BE2C (cell line): ENCODE data around the gene ASAP2.

Experiments
- DNase-seq: peaks from one replicate; pipeline ENCODE4 v3.0.0-alpha.2; 2020
- H3K27me3 ChIP-seq: fragments of 250-450 bp; sonication (Bioruptor Pico); 2 replicates; pipeline ENCODE4 v1.5.1; 2020; ENCODE audit warnings: mild to moderate bottlenecking
- H3K36me3 ChIP-seq: fragments of 250-450 bp; sonication (Bioruptor Pico); 2 replicates; pipeline ENCODE4 v1.5.1; 2020; ENCODE audit warnings: mild to moderate bottlenecking
- H3K4me1 ChIP-seq: fragments of 250-450 bp; sonication (Bioruptor Pico); 2 replicates; pipeline ENCODE4 v1.5.1; 2020
- H3K4me3 ChIP-seq: 2 replicates; pipeline ENCODE4 v1.5.1; 2011; ENCODE audit warnings: low read depth, low read length
- H3K9me3 ChIP-seq: fragments of 250-450 bp; sonication (Bioruptor Pico); 2 replicates; pipeline ENCODE4 v1.5.1; 2020
- CTCF ChIP-seq: IDR thresholded peaks from 2 replicates; pipeline ENCODE4 v1.5.1; 2012; ENCODE audit warnings: mild to moderate bottlenecking, low read depth, low read length

The ASAP2 gene

DNA sequence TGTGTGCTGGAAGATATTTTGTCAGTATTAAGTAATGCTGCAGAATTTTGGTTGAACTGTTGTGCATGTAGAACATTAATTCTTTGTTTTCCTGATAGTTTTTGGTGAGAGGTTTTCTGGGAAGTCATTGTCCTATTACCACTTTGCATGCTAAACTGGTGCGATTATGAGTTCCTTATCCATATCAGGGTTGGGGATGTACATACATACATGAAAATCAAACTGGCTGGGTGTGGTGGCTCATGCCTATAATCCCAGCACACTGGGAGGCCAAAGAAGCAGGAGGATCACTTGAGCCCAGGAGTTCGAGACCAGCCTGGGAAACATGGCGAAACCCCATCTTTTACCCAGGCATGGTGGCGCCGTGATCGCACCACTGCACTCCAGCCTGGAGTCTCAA is 34.6 kb downstream of the ASAP2 start:
- no peak for DNase-seq
- H3K27me3 ChIP-seq, result no peaks in the 10 kb centered on the region
- H3K36me3 ChIP-seq, result no peaks in the 10 kb centered on the region
- H3K4me1 ChIP-seq, result peaks cover 4% of the 10 kb centered on the region; the same call in 1 of the 2 replicates
- no peaks in the 10 kb centered on the region for H3K9me3 ChIP-seq
- no peak overlapping the region for H3K4me3 ChIP-seq
- no peak for TF ChIP-seq CTCF

DNA sequence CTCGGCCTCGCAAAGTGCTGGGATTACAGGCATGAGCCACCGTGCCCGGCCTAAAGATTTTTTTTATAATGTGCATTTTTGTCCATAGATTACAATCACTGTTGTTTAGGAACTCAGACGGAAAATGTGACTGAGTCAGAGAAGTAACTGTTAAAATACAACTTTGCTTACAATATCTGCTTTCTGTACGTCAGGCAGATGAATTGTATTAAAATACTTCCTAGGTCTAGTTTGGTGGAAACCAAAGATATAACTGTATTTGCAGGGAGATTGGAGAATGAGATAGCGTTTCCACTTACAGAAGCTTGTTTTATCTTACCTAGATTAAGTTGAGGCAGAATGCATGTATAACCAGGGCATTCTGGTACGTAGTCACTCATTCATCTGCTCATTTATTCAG is 36.7 kb downstream of the ASAP2 start:
- H3K27me3 ChIP-seq, result no peaks in the 10 kb centered on the region
- H3K9me3 ChIP-seq, result no peaks in the 10 kb centered on the region
- no peak for DNase-seq
- H3K36me3 ChIP-seq, result no peaks in the 10 kb centered on the region
- H3K4me1 ChIP-seq, result peaks cover 14% of the 10 kb centered on the region
- no peak for TF ChIP-seq CTCF
- H3K4me3 ChIP-seq, result no peak overlapping the region

- Histone ChIP-seq H3K4me1 (peaks cover 14% of the 10 kb centered on the region), H3K9me3 (no peaks in the 10 kb centered on the region), H3K4me3 (no peak overlapping the region), H3K27me3 (no peaks in the 10 kb centered on the region), H3K36me3 (no peaks in the 10 kb centered on the region)
- no peak for TF ChIP-seq CTCF
- no peak for DNase-seq
These were observed 38.5 kb downstream of the ASAP2 start for GRCh38 chr2:9244985-9245544.

- TF ChIP-seq CTCF, result no peak
- Histone ChIP-seq H3K4me3 (peak overlapping the region; percentile 19), H3K4me1 (peaks cover 14% of the 10 kb centered on the region), H3K36me3 (no peaks in the 10 kb centered on the region), H3K27me3 (no peaks in the 10 kb centered on the region), H3K9me3 (no peaks in the 10 kb centered on the region)
- peak; percentile 87 for DNase-seq
These were observed 40.6 kb downstream of the ASAP2 start for GRCh38 chr2:9247177-9247576.

DNA sequence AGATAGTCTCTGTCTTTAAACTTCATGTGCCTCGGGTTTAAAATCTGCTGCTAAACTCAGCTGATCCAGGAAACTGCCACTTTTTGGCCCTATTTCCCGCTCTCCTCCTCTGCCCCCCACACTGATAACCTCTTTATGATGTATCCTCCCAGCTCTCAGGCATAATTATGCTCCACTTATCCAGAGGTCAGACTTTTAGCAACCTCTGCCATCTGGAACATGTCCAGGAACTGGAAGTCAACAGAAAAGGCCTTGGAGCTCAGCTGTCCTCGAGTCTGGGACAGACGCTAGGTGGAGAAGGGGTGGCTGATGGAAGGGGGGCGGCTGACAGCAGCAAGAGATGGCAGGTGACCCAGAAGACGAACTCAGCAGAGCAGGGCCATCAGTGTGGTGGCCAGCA is 41.2 kb downstream of the ASAP2 start:
- peak; percentile 79 for DNase-seq
- Histone ChIP-seq H3K36me3 (no peaks in the 10 kb centered on the region), H3K4me1 (peaks cover 14% of the 10 kb centered on the region)

More for the DNA sequence above, 41.2 kb downstream of the ASAP2 start:
- no peak; the same call in 1 of the 2 replicates for TF ChIP-seq CTCF
- H3K9me3 ChIP-seq, result no peaks in the 10 kb centered on the region
- no peaks in the 10 kb centered on the region for H3K27me3 ChIP-seq
- H3K4me3 ChIP-seq, result no peak overlapping the region; the same call in 1 of the 2 replicates
